OCI-LY3 (cell line): ENCODE data around the gene GPR18.

Experiments
- H2AFZ ChIP-seq: fragments of 200-600, 300-600 bp; shearing (Covaris generic); 2 replicates; pipeline ENCODE4 v1.6.0; 2014; ENCODE audit warnings: antibody characterized with exemption, low read depth, low read length
- H3K27ac ChIP-seq: fragments of 200-600, 300-600 bp; sonication (generic); 2 replicates; pipeline ENCODE4 v1.5.1; 2014; ENCODE audit warnings: mild to moderate bottlenecking, low read length, moderate library complexity, mixed read lengths
- H3K27me3 ChIP-seq: fragments of 200-600, 300-600 bp; sonication (generic); 2 replicates; pipeline ENCODE4 v1.6.1; 2014; ENCODE audit warnings: low read depth, low read length, mixed read lengths
- H3K36me3 ChIP-seq: fragments of 200-600, 300-600 bp; sonication (generic); replicated peaks from 2 replicates; pipeline ENCODE3; 2014; ENCODE audit warnings: low read depth, low read length, mixed read lengths
- H3K4me1 ChIP-seq: fragments of 300-600, 200-600 bp; sonication (generic); 2 replicates; pipeline ENCODE4 v1.6.1; 2014; ENCODE audit warnings: low read length, mixed read lengths
- H3K4me2 ChIP-seq: fragments of 200-600, 300-600 bp; sonication (generic); 2 replicates; pipeline ENCODE4 v1.6.1; 2014; ENCODE audit warnings: low read length, mixed read lengths
- H3K4me3 ChIP-seq: fragments of 300-600, 200-600 bp; sonication (generic); 2 replicates; pipeline ENCODE4 v1.5.1; 2014; ENCODE audit warnings: antibody characterized with exemption, mild to moderate bottlenecking, low read length, moderate library complexity
- H3K79me2 ChIP-seq: fragments of 300-600, 200-600 bp; shearing (Covaris generic); 2 replicates; pipeline ENCODE4 v1.6.1; 2014; ENCODE audit warnings: mild to moderate bottlenecking, low read length, mixed read lengths
- H3K9ac ChIP-seq: fragments of 300-600, 200-600 bp; shearing (Covaris generic); 2 replicates; pipeline ENCODE4 v1.6.0; 2014; ENCODE audit warnings: mild to moderate bottlenecking, low read length, moderate library complexity
- H3K9me3 ChIP-seq: fragments of 200-600, 300-600 bp; shearing (Covaris generic); 2 replicates; pipeline ENCODE4 v1.6.1; 2014; ENCODE audit warnings: low read length, mixed read lengths; ENCODE audit not compliant: insufficient read depth
- H4K20me1 ChIP-seq: fragments of 200-600, 300-600 bp; sonication (generic); 2 replicates; pipeline ENCODE4 v1.6.1; 2016; ENCODE audit warnings: low read length, mixed read lengths; ENCODE audit not compliant: insufficient read depth
- CTCF ChIP-seq: fragments of 200-600, 300-600 bp; sonication (generic); IDR thresholded peaks from 2 replicates; pipeline ENCODE4 v1.5.1; 2014; ENCODE audit warnings: antibody characterized with exemption, low read length, low read depth
- EZH2phosphoT487 ChIP-seq: fragments of 200-600 bp; shearing (Covaris generic); IDR thresholded peaks from 2 replicates; pipeline ENCODE4 v1.6.1; 2018; ENCODE audit warnings: antibody characterized with exemption, mixed run types, low read depth

The GPR18 gene

DNA sequence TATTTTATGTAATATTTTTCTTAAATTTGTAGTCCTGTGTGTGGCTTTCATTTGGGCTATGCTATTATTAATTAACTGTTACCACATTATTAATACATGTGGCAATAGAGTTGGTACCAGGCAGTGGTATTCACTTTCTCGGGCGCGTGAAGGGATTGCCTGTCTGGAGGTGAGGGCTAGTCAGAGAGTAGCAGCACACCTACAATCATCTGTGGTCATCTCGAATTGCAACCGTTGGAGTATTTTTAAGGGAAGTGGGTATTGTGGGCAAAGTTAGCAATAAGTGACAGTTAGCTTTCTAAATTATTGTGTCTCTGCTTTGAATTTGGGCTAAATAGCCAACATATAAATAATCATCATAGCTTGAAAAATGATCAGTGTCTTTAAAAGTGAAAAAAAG, 20.0 kb upstream of the GPR18 start:
- Histone ChIP-seq H3K4me3 (no peak overlapping the region), H2AFZ (no peak overlapping the region), H3K79me2 (no peaks in the 10 kb centered on the region), H3K9me3 (no peaks in the 10 kb centered on the region), H3K27me3 (peaks cover 16% of the 10 kb centered on the region), H4K20me1 (peaks cover 5% of the 10 kb centered on the region), H3K4me1 (peaks cover 40% of the 10 kb centered on the region), H3K9ac (no peak overlapping the region), H3K36me3 (peaks cover 18% of the 10 kb centered on the region), H3K27ac (no peak overlapping the region), H3K4me2 (no peak overlapping the region)
- TF ChIP-seq CTCF (no peak), EZH2phosphoT487 (no peak)

GRCh38 chr13:99277629-99278028, 19.4 kb upstream of the GPR18 start:
- Histone ChIP-seq H3K36me3 (peaks cover 22% of the 10 kb centered on the region), H4K20me1 (peaks cover 5% of the 10 kb centered on the region), H3K4me1 (peaks cover 34% of the 10 kb centered on the region), H3K79me2 (no peaks in the 10 kb centered on the region), H3K9me3 (peaks cover 1% of the 10 kb centered on the region; the same call in 1 of the 2 replicates), H3K4me2 (no peak overlapping the region), H2AFZ (no peak overlapping the region), H3K27me3 (peaks cover 16% of the 10 kb centered on the region), H3K9ac (no peak overlapping the region), H3K27ac (no peak overlapping the region), H3K4me3 (no peak overlapping the region)
- no peak for TF ChIP-seq CTCF
- no peak for TF ChIP-seq EZH2phosphoT487

GRCh38 chr13:99276706-99277105, 18.5 kb upstream of the GPR18 start:
- TF ChIP-seq CTCF (no peak), EZH2phosphoT487 (no peak)
- H3K4me3 ChIP-seq: no peak overlapping the region
- H2AFZ ChIP-seq: no peak overlapping the region
- H3K27ac ChIP-seq: no peak overlapping the region
- H3K9me3 ChIP-seq: peaks cover 6% of the 10 kb centered on the region; the same call in 1 of the 2 replicates
- H3K27me3 ChIP-seq: peaks cover 16% of the 10 kb centered on the region
- no peaks in the 10 kb centered on the region for H3K79me2 ChIP-seq
- H3K36me3 ChIP-seq: peaks cover 31% of the 10 kb centered on the region
- peaks cover 32% of the 10 kb centered on the region for H3K4me1 ChIP-seq
- H3K9ac ChIP-seq: no peak overlapping the region
- H3K4me2 ChIP-seq: no peak overlapping the region
- H4K20me1 ChIP-seq: peaks cover 2% of the 10 kb centered on the region

DNA sequence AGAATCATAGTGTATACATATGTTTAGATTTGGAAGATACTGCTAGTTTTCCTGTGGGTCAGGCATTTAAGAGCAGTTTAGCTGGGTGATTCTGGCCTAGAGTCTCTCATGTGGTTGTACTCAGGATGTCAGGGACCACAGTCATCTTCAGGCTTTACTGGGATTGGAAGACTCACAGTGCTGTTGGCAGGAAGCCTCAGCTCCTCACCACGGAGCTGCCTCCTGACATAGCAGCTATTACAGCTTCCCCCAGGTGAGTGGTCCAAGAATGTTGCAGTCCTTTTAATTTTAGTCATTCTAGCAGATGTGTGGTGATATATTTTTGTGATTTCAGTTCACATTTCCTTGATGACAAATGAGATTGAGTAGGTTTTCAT, 16.9 kb upstream of the GPR18 start:
- Histone ChIP-seq H3K27me3 (peaks cover 12% of the 10 kb centered on the region), H3K4me3 (no peak overlapping the region), H3K27ac (no peak overlapping the region), H3K9ac (no peak overlapping the region), H3K9me3 (peaks cover 6% of the 10 kb centered on the region; the same call in 1 of the 2 replicates), H4K20me1 (no peaks in the 10 kb centered on the region), H2AFZ (no peak overlapping the region), H3K36me3 (peaks cover 28% of the 10 kb centered on the region), H3K4me2 (no peak overlapping the region), H3K79me2 (peaks cover 3% of the 10 kb centered on the region; the same call in 1 of the 2 replicates), H3K4me1 (peaks cover 33% of the 10 kb centered on the region)
- TF ChIP-seq CTCF: no peak
- TF ChIP-seq EZH2phosphoT487: no peak
